Measurements from ENCODE around the gene RANBP17.

DNA sequence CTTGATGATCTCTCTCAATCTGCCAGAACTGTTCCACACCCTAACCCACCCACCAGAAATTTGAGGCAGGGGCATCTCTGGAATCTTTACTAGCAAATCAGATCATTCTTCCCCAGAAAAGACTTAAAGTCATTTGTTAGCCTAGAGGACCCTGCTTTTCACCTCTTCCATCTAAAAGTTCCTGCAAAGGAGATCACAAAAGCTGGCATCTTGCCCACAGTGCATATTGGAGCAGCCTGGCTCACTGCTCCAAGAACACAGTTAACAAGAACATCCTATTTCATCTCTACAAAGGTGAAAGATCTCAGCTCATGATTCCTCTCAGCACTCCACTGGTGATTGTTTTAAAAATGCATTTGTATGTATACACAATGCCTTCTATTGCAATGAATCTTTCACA is 42.0 kb upstream of the RANBP17 start:
- TF ChIP-seq, protein P1, sequence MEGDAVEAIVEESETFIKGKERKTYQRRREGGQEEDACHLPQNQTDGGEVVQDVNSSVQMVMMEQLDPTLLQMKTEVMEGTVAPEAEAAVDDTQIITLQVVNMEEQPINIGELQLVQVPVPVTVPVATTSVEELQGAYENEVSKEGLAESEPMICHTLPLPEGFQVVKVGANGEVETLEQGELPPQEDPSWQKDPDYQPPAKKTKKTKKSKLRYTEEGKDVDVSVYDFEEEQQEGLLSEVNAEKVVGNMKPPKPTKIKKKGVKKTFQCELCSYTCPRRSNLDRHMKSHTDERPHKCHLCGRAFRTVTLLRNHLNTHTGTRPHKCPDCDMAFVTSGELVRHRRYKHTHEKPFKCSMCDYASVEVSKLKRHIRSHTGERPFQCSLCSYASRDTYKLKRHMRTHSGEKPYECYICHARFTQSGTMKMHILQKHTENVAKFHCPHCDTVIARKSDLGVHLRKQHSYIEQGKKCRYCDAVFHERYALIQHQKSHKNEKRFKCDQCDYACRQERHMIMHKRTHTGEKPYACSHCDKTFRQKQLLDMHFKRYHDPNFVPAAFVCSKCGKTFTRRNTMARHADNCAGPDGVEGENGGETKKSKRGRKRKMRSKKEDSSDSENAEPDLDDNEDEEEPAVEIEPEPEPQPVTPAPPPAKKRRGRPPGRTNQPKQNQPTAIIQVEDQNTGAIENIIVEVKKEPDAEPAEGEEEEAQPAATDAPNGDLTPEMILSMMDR (IDR thresholded peaks at IDR 0.05): no peak
- TF ChIP-seq POLR2A (IDR thresholded peaks at IDR 0.05): no peak
